Liver (tissue), 3 donors: Measurements from ENCODE around the gene SLC5A6.

Experiments
- CTCF ChIP-seq: fragments of 150-350 bp; IDR thresholded peaks from 2 replicates; pipeline ENCODE4 v1.5.1; 2017; ENCODE audit warnings: improper control_type of control experiment, low read depth, low read length; ENCODE audit not compliant: missing input control
- JUND ChIP-seq, 2 donors: IDR thresholded peaks; 2 replicates each; pipeline ENCODE4 v1.6.1; 2016; ENCODE audit warnings: antibody characterized with exemption in 2 of 2
- MAX ChIP-seq: IDR thresholded peaks from 2 replicates; pipeline ENCODE4 v1.6.1; 2016; ENCODE audit warnings: antibody characterized with exemption
- donor health status: healthy.
- donor health status: healthy.

GRCh38 chr2:27162151-27163121 lies 49.6 kb downstream of the SLC5A6 start:
- no peak for TF ChIP-seq CTCF
- TF ChIP-seq JUND (IDR thresholded peaks at IDR 0.05) = no peak
- TF ChIP-seq MAX = no peak
